ENCODE measurements around the gene COL6A1. TPM values are rescaled to one million over a fixed set of nuclear protein-coding genes. Genes with fewer than 3 reads are reported as not detected.

Gene COL6A1
- total RNA-seq, 1 experiment from 2014 or later, result 33.4 TPM

- H3K27me3 ChIP-seq (replicated peaks; ENCODE audit: control insufficient read depth, insufficient read depth, low read length), result no peaks in the 10 kb centered on the region
- H3K9me3 ChIP-seq, result no peaks in the 10 kb centered on the region
- Mint-ChIP-seq H3K4me3 (ENCODE audit: unreplicated experiment) (peak overlapping the region; percentile 64), H3K9me3 (ENCODE audit: unreplicated experiment) (no peaks in the 10 kb centered on the region), H3K27me3 (ENCODE audit: insufficient read depth, unreplicated experiment) (no peaks in the 10 kb centered on the region), H3K36me3 (ENCODE audit: insufficient read depth, unreplicated experiment) (no peaks in the 10 kb centered on the region), H3K27ac (ENCODE audit: unreplicated experiment) (peak overlapping the region; percentile 29), H3K4me1 (ENCODE audit: low read depth, unreplicated experiment) (peaks cover 32% of the 10 kb centered on the region)
- H3K36me3 ChIP-seq (ENCODE audit: control insufficient read depth, insufficient read depth, low read length), result no peaks in the 10 kb centered on the region
- BruUV-seq (replicated peaks), result TSS peak; percentile 68
- peaks cover 44% of the 10 kb centered on the region for H3K4me1 ChIP-seq
- ChIA-PET POLR2A (no interaction called here), CTCF (interaction anchor here (0.5 kb wide), 1 partner anchor 883 kb away, joined by 6 read pairs; no protein-coding TSS in a partner anchor)
- TF ChIP-seq, protein P1, sequence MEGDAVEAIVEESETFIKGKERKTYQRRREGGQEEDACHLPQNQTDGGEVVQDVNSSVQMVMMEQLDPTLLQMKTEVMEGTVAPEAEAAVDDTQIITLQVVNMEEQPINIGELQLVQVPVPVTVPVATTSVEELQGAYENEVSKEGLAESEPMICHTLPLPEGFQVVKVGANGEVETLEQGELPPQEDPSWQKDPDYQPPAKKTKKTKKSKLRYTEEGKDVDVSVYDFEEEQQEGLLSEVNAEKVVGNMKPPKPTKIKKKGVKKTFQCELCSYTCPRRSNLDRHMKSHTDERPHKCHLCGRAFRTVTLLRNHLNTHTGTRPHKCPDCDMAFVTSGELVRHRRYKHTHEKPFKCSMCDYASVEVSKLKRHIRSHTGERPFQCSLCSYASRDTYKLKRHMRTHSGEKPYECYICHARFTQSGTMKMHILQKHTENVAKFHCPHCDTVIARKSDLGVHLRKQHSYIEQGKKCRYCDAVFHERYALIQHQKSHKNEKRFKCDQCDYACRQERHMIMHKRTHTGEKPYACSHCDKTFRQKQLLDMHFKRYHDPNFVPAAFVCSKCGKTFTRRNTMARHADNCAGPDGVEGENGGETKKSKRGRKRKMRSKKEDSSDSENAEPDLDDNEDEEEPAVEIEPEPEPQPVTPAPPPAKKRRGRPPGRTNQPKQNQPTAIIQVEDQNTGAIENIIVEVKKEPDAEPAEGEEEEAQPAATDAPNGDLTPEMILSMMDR (IDR thresholded peaks at IDR 0.05; ENCODE audit: insufficient read depth in 1 of 2, low read depth in 1 of 2, low read length in 1 of 2, severe bottlenecking in 1 of 2, unreplicated experiment in 1 of 2), result no peak
- intact Hi-C loops (cut with micrococcal nuclease; ENCODE audit: unreplicated experiment), result loop anchor here (10.0 kb wide), 1 partner anchor 47 kb away; no protein-coding TSS in a partner anchor
- peak in 1 of 2 experiments; percentile 22 for DNase-seq
- peak overlapping the region; percentile 24; the same call in 1 of the 2 replicates for H3K4me3 ChIP-seq (ENCODE audit: low read depth, low read length)
These were observed 40.5 kb downstream of the COL6A1 start for GRCh38 chr21:46021978-46022544.

DNA sequence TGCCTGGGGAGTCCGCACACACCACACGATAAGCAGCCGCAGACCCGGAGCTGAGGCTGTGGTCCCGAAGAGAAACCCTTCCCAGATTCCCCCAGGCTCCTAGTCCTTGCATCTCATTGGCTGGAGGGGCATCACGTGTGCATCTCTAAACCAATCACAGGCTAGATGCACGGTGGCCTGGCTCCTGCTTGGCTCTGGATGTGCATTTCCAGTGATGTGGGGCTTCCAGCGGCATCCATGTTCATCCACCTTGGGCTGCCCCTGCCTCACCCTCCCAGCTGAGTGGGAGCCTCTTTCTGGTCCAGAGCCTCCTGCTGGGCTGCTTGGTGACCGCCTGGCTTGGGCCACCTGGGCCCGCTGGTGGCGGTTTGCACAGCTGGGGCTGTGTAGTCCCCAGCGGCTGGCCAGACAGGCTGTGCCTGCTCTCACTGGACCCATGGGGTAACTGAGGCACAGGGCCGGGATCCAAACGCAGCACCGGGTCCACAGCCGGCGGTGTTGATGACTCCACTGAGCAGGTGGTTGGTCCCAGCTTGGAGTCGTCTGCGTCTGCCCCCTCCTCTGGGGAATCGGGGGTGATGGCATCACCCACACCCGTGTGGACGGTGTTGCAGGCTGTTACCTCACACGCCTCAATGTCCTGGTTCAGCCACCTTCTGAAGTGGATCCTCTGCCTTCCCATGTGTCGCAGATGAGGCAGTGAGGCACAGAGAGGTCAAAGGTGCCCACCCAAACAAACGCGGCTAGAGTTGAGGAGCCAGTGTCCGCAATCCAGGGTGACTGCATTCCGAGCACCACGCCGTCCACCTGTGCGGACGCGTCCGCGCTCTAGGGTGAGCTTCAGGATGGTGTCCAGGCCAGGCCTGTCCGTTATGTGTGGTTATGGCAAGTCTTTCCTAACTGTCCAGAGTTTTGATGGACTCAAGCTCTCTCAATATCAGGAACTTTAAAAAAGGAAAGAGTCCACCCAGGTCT, 41.3 kb downstream of the COL6A1 start:
- H3K36me3 ChIP-seq (ENCODE audit: control insufficient read depth, insufficient read depth, low read length), result no peaks in the 10 kb centered on the region
- Mint-ChIP-seq H3K36me3 (ENCODE audit: insufficient read depth, unreplicated experiment) (no peaks in the 10 kb centered on the region), H3K27ac (ENCODE audit: unreplicated experiment) (peak overlapping the region; percentile 55), H3K9me3 (ENCODE audit: unreplicated experiment) (no peaks in the 10 kb centered on the region), H3K4me1 (ENCODE audit: low read depth, unreplicated experiment) (peaks cover 32% of the 10 kb centered on the region), H3K27me3 (ENCODE audit: insufficient read depth, unreplicated experiment) (no peaks in the 10 kb centered on the region), H3K4me3 (ENCODE audit: unreplicated experiment) (peak overlapping the region; percentile 64)
- no peaks in the 10 kb centered on the region for H3K9me3 ChIP-seq
- peaks cover 44% of the 10 kb centered on the region for H3K4me1 ChIP-seq
- no TSS peak for BruUV-seq (replicated peaks)
- CTCF ChIA-PET, result no interaction called here
- H3K27me3 ChIP-seq (replicated peaks; ENCODE audit: control insufficient read depth, insufficient read depth, low read length), result no peaks in the 10 kb centered on the region
- TF ChIP-seq, protein P1 (IDR thresholded peaks at IDR 0.05; ENCODE audit: insufficient read depth in 1 of 2, low read depth in 1 of 2, low read length in 1 of 2, severe bottlenecking in 1 of 2, unreplicated experiment in 1 of 2), result no peak
- POLR2A ChIA-PET, result no interaction called here
- intact Hi-C loops (cut with micrococcal nuclease; ENCODE audit: unreplicated experiment), result loop anchor here (10.0 kb wide), 1 partner anchor 48 kb away; no protein-coding TSS in a partner anchor
- H3K4me3 ChIP-seq (ENCODE audit: low read depth, low read length), result peak overlapping the region; percentile 24; the same call in 1 of the 2 replicates
- DNase-seq, result peak; percentile 55 to 66

DNA sequence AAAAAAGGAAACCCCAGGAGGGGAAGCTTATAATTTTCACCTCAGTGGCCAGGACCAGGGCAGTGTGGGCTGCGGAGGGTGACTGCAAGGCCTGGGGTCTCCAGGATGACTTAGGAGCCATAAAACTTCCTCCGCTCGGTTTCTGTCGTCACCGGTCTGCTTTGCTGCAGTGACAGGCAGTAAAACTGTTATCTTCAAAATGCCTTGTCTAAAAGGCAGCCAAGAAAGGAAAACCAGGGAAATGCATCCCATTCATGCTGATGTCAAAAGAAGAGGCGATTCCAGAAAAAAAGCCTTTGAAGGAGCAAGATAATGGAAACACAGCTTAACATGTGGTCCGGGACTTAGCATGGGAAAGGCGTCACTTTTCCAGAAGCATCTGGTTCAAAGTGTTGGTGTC, 42.0 kb downstream of the COL6A1 start:
- Histone ChIP-seq H3K9me3 (no peaks in the 10 kb centered on the region), H3K36me3 (ENCODE audit: control insufficient read depth, insufficient read depth, low read length) (no peaks in the 10 kb centered on the region), H3K4me3 (ENCODE audit: low read depth, low read length) (no peak overlapping the region), H3K27me3 (replicated peaks; ENCODE audit: control insufficient read depth, insufficient read depth, low read length) (no peaks in the 10 kb centered on the region), H3K4me1 (peaks cover 44% of the 10 kb centered on the region)
- BruUV-seq (replicated peaks), result TSS peak; percentile 59
- Mint-ChIP-seq H3K36me3 (ENCODE audit: insufficient read depth, unreplicated experiment) (no peaks in the 10 kb centered on the region), H3K9me3 (ENCODE audit: unreplicated experiment) (no peaks in the 10 kb centered on the region), H3K4me1 (ENCODE audit: low read depth, unreplicated experiment) (peaks cover 31% of the 10 kb centered on the region), H3K27me3 (ENCODE audit: insufficient read depth, unreplicated experiment) (no peaks in the 10 kb centered on the region), H3K27ac (ENCODE audit: unreplicated experiment) (peak overlapping the region; percentile 55), H3K4me3 (ENCODE audit: unreplicated experiment) (no peak overlapping the region)
- POLR2A ChIA-PET, result no interaction called here
- intact Hi-C loops (cut with micrococcal nuclease; ENCODE audit: unreplicated experiment), result loop anchor here (10.0 kb wide), 1 partner anchor 49 kb away; no protein-coding TSS in a partner anchor
- TF ChIP-seq, protein P1 (IDR thresholded peaks at IDR 0.05; ENCODE audit: insufficient read depth in 1 of 2, low read depth in 1 of 2, low read length in 1 of 2, severe bottlenecking in 1 of 2, unreplicated experiment in 1 of 2), result no peak
- no peak for DNase-seq
- CTCF ChIA-PET, result no interaction called here

Data from Caco-2 (cell line).